ENCODE data around the gene NEK4.

The NEK4 gene

DNA sequence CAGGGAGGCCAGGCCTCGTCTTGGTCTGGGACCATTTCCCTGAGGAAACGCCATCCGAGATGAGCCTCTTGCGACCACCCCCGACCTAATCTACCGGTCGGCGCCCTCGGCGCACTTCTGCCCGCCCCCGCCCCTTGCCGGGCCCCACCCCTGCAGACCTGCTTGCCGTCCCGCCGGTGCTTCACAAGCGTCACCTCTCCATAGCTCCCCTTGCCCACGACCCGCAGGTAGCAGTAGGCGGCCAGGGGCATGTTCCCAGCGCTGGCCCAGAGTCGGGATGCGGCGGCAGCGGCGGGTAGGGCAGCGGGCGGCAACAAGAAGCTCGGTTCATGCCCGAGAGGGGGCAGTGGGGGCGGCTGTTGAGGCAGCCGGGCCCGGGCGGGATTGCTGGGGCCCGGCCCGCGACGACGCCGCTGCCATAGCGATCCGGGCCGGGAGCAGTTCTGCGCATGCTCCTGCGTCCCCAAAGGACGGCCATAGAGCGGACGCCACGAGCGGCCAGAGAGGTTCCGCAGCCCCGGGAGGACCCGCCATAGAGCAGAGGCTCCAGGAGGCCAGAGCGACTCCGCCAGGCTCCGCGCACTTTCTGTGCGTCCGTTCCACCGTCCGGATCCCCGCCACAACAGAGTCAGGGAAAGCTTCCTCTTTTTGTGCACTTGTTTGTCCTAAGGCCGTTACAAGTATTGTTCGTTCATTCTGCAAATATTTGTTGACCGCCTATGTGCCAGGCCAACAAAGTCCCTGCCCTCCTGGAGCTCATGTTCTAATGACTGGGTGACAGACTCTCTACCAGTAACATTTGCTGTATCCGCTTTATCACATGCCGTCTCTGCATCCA, at the start of gene NEK4:
NEK4 (minus strand) TSS at position 445 of the 838 bp plus-strand sequence; CDS start at position 251, 194 bp downstream.
- peak within 1 kb of the TSS; percentile 96 for H3K4me3 ChIP-seq (ENCODE audit: low read length)
- H3K36me3 ChIP-seq (ENCODE audit: control insufficient read depth, insufficient read depth, low read length, severe bottlenecking), result peaks cover 6% of the 10 kb centered on the region
- H3K4me1 ChIP-seq (ENCODE audit: control insufficient read depth, insufficient read depth, low read length), result peaks cover 14% of the 10 kb centered on the region
- no peaks in the 10 kb centered on the region for H3K9me3 ChIP-seq (ENCODE audit: control insufficient read depth, low read length)
- peak within 1 kb of the TSS; percentile 91 for H3K9ac ChIP-seq (ENCODE audit: low read length)
- no peaks in the 10 kb centered on the region for H3K27me3 ChIP-seq (replicated peaks; ENCODE audit: control insufficient read depth, insufficient read depth, low read length)
- DNase-seq (ENCODE audit: low read depth), result peak; percentile 97

DNA sequence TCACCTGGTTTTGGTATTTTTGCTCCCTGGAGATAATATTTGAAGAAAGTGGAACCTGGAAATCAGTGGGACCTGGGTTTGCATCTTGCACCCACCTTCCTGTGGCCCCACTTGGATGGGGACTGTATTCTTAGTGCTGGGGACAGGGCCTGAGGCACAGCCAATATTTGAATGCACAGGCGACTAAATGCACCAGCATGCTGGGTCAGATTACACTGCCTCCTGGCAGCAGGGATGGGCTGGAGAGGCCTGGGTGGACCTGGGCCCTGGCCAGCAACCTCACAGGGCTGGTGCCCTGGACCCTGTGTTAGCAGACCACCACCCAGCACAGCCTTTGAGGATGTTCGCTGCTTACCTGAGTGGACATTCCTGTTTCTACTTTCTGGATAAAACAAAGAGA, 49.2 kb upstream of the NEK4 start:
- no peak for DNase-seq (ENCODE audit: low read depth)

DNA sequence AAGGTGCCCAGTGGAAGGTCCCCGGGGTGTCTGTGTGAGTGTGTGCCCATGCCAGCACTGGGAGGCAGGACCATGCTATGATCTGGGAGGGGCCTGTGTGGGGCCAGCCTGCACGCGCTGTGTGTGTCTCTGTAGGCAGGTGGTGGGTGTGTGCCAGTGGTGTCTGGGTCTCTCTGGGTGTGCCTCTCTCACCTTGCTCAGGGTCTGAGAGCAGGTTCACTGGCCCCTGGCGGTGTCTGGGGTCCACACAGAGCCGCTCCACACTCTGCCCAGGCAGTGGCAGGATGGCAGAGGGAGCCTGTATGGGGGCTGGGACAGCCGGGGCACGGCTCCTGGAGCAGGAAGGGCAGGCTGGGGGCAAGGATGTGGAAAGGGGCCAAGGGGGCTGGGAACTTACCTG, 47.1 kb upstream of the NEK4 start:
- H3K9me3 ChIP-seq (ENCODE audit: control insufficient read depth, low read length), result no peaks in the 10 kb centered on the region
- no peak overlapping the region for H3K4me3 ChIP-seq (ENCODE audit: low read length)
- no peak for DNase-seq (ENCODE audit: low read depth)
- no peak overlapping the region for H3K9ac ChIP-seq (ENCODE audit: low read length)
- H3K36me3 ChIP-seq (ENCODE audit: control insufficient read depth, insufficient read depth, low read length, severe bottlenecking), result no peaks in the 10 kb centered on the region
- no peaks in the 10 kb centered on the region for H3K4me1 ChIP-seq (ENCODE audit: control insufficient read depth, insufficient read depth, low read length)
- H3K27me3 ChIP-seq (replicated peaks; ENCODE audit: control insufficient read depth, insufficient read depth, low read length), result peaks cover 21% of the 10 kb centered on the region

More for the DNA sequence above, 49.2 kb upstream of the NEK4 start:
- no peaks in the 10 kb centered on the region for H3K36me3 ChIP-seq (ENCODE audit: control insufficient read depth, insufficient read depth, low read length, severe bottlenecking)
- H3K27me3 ChIP-seq (replicated peaks; ENCODE audit: control insufficient read depth, insufficient read depth, low read length), result peaks cover 15% of the 10 kb centered on the region
- H3K4me1 ChIP-seq (ENCODE audit: control insufficient read depth, insufficient read depth, low read length), result no peaks in the 10 kb centered on the region
- no peaks in the 10 kb centered on the region for H3K9me3 ChIP-seq (ENCODE audit: control insufficient read depth, low read length)
- no peak overlapping the region for H3K4me3 ChIP-seq (ENCODE audit: low read length)
- H3K9ac ChIP-seq (ENCODE audit: low read length), result no peak overlapping the region

DNA sequence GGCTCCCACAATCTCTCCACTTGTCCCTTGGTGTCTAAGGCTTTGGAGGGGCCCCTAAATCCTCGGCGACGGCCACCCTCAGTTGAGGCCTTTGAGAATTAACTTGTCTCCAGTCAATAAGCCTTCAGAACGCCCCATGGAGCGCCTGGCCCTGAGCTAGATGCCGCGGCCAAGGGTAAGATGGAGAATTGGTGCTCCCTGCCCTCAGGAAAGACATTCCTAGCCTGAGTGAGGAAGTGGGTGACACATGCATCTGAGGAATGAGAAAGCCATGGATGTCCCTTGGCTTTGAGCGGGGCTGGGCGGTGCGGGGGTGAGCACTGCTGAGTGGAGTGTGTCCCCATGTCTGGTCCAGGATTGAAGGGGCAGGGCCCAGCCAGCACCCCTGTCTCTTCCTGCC, 46.5 kb upstream of the NEK4 start:
- no peaks in the 10 kb centered on the region for H3K36me3 ChIP-seq (ENCODE audit: control insufficient read depth, insufficient read depth, low read length, severe bottlenecking)
- no peaks in the 10 kb centered on the region for H3K4me1 ChIP-seq (ENCODE audit: control insufficient read depth, insufficient read depth, low read length)
- H3K9ac ChIP-seq (ENCODE audit: low read length), result no peak overlapping the region
- no peaks in the 10 kb centered on the region for H3K9me3 ChIP-seq (ENCODE audit: control insufficient read depth, low read length)
- no peak overlapping the region for H3K4me3 ChIP-seq (ENCODE audit: low read length)
- no peak for DNase-seq (ENCODE audit: low read depth)
- H3K27me3 ChIP-seq (replicated peaks; ENCODE audit: control insufficient read depth, insufficient read depth, low read length), result peaks cover 21% of the 10 kb centered on the region

DNA sequence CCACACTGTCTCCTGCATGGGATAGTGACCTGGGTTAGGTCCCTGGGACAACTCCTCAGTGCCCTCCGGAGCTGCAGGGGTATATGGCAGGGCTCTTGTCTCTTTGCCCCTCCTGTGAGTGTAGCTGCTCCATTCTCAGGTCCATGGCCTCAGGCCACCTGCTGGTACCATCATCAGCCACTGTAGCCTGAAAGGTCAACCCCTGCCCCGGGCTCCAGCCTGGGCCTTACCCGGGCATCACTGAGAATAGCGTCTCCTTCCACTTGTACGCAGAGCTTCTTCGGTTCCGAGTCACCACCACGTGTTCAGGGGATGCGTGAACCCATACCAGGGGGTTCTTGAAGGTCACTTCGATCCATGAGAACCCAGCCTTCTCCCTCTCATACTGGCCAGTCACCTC, 45.9 kb upstream of the NEK4 start:
- no peak for DNase-seq (ENCODE audit: low read depth)
- no peaks in the 10 kb centered on the region for H3K9me3 ChIP-seq (ENCODE audit: control insufficient read depth, low read length)

DNA sequence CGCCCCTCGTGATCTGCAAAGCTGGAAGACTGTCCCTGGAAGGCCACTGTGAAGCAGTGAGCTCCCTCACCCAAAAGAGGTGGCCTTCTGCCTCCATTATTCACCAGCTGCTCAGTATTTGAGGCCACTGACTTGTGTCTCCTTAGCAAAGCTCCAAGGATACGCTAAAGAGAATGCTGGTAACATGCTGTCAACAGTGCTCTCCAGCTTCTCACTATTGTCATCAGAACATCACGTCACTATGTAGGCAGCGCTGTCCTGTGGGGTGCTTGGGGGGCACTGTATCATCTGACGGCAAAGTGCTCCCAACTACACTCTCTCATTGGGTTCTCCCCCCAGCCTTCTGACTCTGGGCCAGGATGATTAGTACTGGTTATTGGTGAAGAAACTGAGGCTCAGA, 45.5 kb upstream of the NEK4 start:
- H3K9me3 ChIP-seq (ENCODE audit: control insufficient read depth, low read length), result no peaks in the 10 kb centered on the region
- H3K36me3 ChIP-seq (ENCODE audit: control insufficient read depth, insufficient read depth, low read length, severe bottlenecking), result no peaks in the 10 kb centered on the region
- H3K9ac ChIP-seq (ENCODE audit: low read length), result no peak overlapping the region
- H3K27me3 ChIP-seq (replicated peaks; ENCODE audit: control insufficient read depth, insufficient read depth, low read length), result peaks cover 17% of the 10 kb centered on the region
- no peaks in the 10 kb centered on the region for H3K4me1 ChIP-seq (ENCODE audit: control insufficient read depth, insufficient read depth, low read length)
- no peak for DNase-seq (ENCODE audit: low read depth)
- H3K4me3 ChIP-seq (ENCODE audit: low read length), result no peak overlapping the region

More for the DNA sequence above, 45.9 kb upstream of the NEK4 start:
- H3K9ac ChIP-seq (ENCODE audit: low read length), result no peak overlapping the region
- no peaks in the 10 kb centered on the region for H3K4me1 ChIP-seq (ENCODE audit: control insufficient read depth, insufficient read depth, low read length)
- H3K36me3 ChIP-seq (ENCODE audit: control insufficient read depth, insufficient read depth, low read length, severe bottlenecking), result no peaks in the 10 kb centered on the region
- peaks cover 20% of the 10 kb centered on the region for H3K27me3 ChIP-seq (replicated peaks; ENCODE audit: control insufficient read depth, insufficient read depth, low read length)
- no peak overlapping the region for H3K4me3 ChIP-seq (ENCODE audit: low read length)

DNA sequence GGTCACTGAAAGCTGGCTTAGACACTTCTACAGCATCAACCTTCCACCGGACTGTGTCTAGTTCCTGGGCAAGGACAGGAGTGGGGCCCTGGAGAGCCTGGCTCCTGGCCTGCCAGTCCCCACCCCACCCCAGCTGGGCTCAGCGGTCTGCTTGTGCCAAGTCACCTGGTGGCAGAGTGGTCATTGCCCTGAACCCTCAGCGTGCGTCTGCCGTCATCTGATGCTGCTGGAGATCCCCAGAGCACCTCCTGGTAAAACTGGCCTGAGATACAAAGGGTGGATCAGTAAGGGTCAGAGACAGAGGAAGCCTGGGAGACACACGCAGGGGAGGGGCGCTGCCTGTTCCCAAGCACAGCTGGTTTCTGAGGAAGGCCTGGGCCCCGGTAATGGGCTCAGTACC, 43.1 kb upstream of the NEK4 start:
- DNase-seq (ENCODE audit: low read depth), result no peak
- no peak overlapping the region for H3K9ac ChIP-seq (ENCODE audit: low read length)
- no peaks in the 10 kb centered on the region for H3K4me1 ChIP-seq (ENCODE audit: control insufficient read depth, insufficient read depth, low read length)
- H3K4me3 ChIP-seq (ENCODE audit: low read length), result no peak overlapping the region
- no peaks in the 10 kb centered on the region for H3K36me3 ChIP-seq (ENCODE audit: control insufficient read depth, insufficient read depth, low read length, severe bottlenecking)
- H3K9me3 ChIP-seq (ENCODE audit: control insufficient read depth, low read length), result no peaks in the 10 kb centered on the region
- peaks cover 28% of the 10 kb centered on the region for H3K27me3 ChIP-seq (replicated peaks; ENCODE audit: control insufficient read depth, insufficient read depth, low read length)

DNA sequence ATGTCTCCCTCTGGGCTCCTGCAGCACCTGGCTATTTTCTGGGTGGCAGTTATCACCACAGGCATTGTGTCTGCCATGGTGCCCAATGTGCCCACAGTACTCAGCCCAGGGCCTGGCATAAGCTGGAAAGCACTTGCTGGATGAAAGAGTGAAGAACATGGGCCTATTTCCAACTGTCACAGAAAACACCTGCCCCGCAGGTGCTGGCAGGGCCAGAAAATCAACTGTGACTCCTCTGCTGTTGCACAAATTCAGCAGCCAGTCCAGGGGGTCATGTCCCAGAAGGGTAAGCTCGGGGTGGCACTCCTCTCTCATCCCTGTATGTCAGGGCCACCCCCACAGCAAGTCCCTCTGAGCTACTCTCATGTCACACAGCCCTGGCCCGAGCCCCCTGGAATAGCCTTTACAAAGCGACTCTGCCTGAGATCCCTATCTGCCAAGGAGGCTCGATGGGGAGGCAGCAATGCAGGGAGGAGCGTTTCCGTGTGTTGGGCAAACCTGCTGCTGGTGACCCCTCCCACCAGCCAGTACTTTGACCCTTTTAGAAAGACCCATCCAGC, 40.8 kb upstream of the NEK4 start:
- no peak overlapping the region for H3K9ac ChIP-seq (ENCODE audit: low read length)
- DNase-seq (ENCODE audit: low read depth), result no peak
- no peaks in the 10 kb centered on the region for H3K36me3 ChIP-seq (ENCODE audit: control insufficient read depth, insufficient read depth, low read length, severe bottlenecking)
- peaks cover 37% of the 10 kb centered on the region for H3K27me3 ChIP-seq (replicated peaks; ENCODE audit: control insufficient read depth, insufficient read depth, low read length)
- no peaks in the 10 kb centered on the region for H3K4me1 ChIP-seq (ENCODE audit: control insufficient read depth, insufficient read depth, low read length)
- H3K4me3 ChIP-seq (ENCODE audit: low read length), result no peak overlapping the region
- H3K9me3 ChIP-seq (ENCODE audit: control insufficient read depth, low read length), result no peaks in the 10 kb centered on the region

DNA sequence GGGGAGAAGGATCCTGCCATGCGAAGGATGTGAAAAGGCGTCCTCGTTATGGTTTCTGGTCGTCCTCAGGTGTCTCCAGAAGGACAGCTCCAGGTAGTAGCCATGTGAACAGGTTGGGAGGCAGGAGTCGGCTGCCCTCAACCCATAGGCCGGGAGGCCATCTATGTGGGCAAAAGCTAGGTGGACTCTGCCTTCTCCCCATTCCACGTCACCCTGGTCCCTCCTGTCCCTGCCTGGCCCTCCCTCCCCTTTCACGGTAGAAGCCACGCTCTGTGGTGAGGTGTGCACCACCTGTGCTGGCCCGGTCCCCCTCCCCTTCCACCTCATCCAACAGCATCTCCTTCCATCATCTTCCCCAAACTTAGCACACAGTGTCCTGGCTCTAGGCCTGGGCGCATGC, 40.2 kb upstream of the NEK4 start:
- no peak overlapping the region for H3K4me3 ChIP-seq (ENCODE audit: low read length)
- H3K36me3 ChIP-seq (ENCODE audit: control insufficient read depth, insufficient read depth, low read length, severe bottlenecking), result no peaks in the 10 kb centered on the region
- DNase-seq (ENCODE audit: low read depth), result no peak
- H3K9ac ChIP-seq (ENCODE audit: low read length), result no peak overlapping the region
- H3K4me1 ChIP-seq (ENCODE audit: control insufficient read depth, insufficient read depth, low read length), result no peaks in the 10 kb centered on the region
- no peaks in the 10 kb centered on the region for H3K9me3 ChIP-seq (ENCODE audit: control insufficient read depth, low read length)
- peaks cover 35% of the 10 kb centered on the region for H3K27me3 ChIP-seq (replicated peaks; ENCODE audit: control insufficient read depth, insufficient read depth, low read length)

DNA sequence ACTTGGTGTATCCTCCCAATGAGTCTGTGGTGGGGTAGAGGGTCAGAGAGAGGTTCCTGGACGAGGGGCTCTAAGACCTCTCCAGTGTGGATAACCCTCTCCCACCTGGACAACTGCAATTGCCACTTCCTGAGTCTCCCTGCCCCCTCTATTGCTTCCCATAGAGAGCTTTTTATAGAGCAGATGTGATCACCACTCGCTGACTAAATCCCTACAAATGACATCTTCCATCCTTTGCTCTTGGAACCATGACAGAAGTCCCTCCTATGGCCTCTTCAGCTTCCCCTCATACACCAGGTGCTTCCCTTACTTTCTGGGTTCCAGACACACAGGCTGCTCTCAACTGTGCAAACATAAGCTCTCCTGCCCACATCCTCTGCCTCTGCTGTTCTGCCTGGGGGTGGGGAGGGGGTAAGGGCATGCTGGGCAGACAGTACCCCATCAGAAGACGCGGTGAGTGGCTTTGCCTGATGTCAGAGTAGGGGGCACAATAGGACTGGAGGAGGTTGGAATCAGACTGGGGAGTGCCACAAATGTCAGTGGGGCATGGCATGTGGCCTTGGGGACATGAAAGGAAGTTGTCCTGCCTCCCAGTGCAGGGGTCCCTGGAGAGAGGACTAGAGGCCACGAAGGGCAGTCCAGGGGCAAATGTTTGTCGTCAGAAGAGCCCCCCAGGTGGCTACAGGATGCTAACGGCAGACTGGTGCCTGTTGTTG, 39.1 kb upstream of the NEK4 start:
- Histone ChIP-seq H3K4me3 (ENCODE audit: low read length) (no peak overlapping the region), H3K4me1 (ENCODE audit: control insufficient read depth, insufficient read depth, low read length) (no peaks in the 10 kb centered on the region), H3K9ac (ENCODE audit: low read length) (no peak overlapping the region), H3K27me3 (replicated peaks; ENCODE audit: control insufficient read depth, insufficient read depth, low read length) (peaks cover 35% of the 10 kb centered on the region), H3K36me3 (ENCODE audit: control insufficient read depth, insufficient read depth, low read length, severe bottlenecking) (no peaks in the 10 kb centered on the region), H3K9me3 (ENCODE audit: control insufficient read depth, low read length) (no peaks in the 10 kb centered on the region)
- DNase-seq (ENCODE audit: low read depth), result no peak

DNA sequence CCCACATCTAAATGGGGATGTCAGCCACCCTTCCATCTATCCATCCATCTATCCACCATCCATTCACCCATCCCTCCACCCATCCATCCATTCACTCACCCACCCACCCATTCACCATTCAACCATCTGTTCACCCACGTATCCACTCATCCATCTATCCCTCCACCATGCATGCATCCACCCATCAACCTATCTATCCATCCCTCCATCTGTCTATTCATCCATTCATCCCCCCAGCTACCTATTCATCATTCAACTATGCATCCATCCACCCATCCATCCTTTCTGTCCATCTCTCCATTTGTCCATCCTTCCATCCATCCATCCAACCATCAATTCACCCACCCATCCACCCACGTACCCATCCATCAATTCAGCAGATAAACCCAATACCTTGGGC, 38.4 kb upstream of the NEK4 start:
- H3K27me3 ChIP-seq (replicated peaks; ENCODE audit: control insufficient read depth, insufficient read depth, low read length), result peaks cover 31% of the 10 kb centered on the region
- H3K9me3 ChIP-seq (ENCODE audit: control insufficient read depth, low read length), result no peaks in the 10 kb centered on the region
- H3K9ac ChIP-seq (ENCODE audit: low read length), result no peak overlapping the region
- no peak for DNase-seq (ENCODE audit: low read depth)
- H3K4me3 ChIP-seq (ENCODE audit: low read length), result no peak overlapping the region
- no peaks in the 10 kb centered on the region for H3K4me1 ChIP-seq (ENCODE audit: control insufficient read depth, insufficient read depth, low read length)
- H3K36me3 ChIP-seq (ENCODE audit: control insufficient read depth, insufficient read depth, low read length, severe bottlenecking), result no peaks in the 10 kb centered on the region

All from adipocyte (in vitro differentiated cells).